ENCODE results near the gene SPRR2F. TPM values are rescaled to one million over a fixed set of nuclear protein-coding genes. Genes with fewer than 3 reads are reported as not detected.
"Not testable (repeated sequence)": the region's sequence is repeated elsewhere in the genome, so short reads cannot be mapped to it uniquely, and the experiment has no call there.

SPRR2F gene
- total and polyA plus RNA-seq, 8 donors, result 0.63 TPM; not detected in 7

DNA sequence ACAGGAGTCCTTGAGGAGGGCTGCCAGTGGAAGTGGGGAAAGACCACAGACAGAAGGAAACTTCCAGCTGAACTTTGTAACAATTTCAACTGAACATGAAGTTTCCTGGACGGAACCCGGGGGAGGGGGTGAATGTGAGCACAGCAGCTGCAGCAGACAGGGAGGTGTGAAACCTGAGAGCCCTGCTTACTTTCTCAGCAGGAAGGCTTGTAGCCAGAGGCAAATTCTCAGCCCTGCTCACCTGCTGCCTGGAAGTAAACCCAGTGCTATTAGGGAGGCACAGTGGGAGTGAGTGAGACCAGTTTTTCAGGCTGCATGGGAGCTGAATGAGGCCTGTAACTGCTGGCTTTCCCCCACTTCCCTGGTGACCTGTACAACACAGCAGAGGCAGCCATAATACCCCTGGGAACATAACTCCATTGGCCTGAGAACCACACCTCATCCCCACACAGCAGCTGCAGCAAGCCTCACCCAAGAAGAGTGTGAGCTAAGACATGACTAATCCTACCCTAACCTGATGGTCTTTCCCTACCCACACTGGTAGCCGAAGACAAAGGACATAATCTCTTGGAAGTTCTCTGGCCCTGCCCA is 9.6 kb upstream of the SPRR2F start:
- ATAC-seq (no peak), DNase-seq (peak in 1 of 4 donors; percentile 26)
- TF ChIP-seq, protein P1, sequence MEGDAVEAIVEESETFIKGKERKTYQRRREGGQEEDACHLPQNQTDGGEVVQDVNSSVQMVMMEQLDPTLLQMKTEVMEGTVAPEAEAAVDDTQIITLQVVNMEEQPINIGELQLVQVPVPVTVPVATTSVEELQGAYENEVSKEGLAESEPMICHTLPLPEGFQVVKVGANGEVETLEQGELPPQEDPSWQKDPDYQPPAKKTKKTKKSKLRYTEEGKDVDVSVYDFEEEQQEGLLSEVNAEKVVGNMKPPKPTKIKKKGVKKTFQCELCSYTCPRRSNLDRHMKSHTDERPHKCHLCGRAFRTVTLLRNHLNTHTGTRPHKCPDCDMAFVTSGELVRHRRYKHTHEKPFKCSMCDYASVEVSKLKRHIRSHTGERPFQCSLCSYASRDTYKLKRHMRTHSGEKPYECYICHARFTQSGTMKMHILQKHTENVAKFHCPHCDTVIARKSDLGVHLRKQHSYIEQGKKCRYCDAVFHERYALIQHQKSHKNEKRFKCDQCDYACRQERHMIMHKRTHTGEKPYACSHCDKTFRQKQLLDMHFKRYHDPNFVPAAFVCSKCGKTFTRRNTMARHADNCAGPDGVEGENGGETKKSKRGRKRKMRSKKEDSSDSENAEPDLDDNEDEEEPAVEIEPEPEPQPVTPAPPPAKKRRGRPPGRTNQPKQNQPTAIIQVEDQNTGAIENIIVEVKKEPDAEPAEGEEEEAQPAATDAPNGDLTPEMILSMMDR (IDR thresholded peaks at IDR 0.05), result no peak
- H3K4me1 ChIP-seq, result no peaks in the 10 kb centered on the region
- no peaks in the 10 kb centered on the region for H3K27me3 ChIP-seq
- H3K4me3 ChIP-seq, result no peak overlapping the region
- H3K36me3 ChIP-seq, result no peaks in the 10 kb centered on the region
- intact Hi-C loops (cut with DNase I), result no loop called here
- H3K27ac ChIP-seq, result no peak overlapping the region
- H3K9me3 ChIP-seq, result no peaks in the 10 kb centered on the region

DNA sequence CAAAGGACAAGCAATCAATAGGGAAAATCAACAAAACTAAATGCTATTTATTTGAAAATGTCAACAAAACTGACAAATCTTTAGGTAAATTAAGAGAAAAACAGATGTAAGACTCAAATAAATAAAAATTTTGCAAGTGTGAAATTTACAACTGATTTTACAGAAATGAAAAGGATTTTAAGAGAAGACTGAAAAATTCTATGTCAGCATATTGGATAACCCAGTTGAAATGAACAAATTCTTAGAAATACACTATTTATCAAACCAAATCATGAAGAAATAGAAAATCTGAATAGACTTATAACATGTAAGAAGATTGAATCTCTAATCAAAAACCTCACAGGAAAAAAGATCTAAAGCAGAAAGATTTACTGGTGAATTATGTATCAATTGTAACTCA is 7.6 kb upstream of the SPRR2F start:
- no peak for ATAC-seq
- intact Hi-C loops (cut with DNase I), result no loop called here

DNA sequence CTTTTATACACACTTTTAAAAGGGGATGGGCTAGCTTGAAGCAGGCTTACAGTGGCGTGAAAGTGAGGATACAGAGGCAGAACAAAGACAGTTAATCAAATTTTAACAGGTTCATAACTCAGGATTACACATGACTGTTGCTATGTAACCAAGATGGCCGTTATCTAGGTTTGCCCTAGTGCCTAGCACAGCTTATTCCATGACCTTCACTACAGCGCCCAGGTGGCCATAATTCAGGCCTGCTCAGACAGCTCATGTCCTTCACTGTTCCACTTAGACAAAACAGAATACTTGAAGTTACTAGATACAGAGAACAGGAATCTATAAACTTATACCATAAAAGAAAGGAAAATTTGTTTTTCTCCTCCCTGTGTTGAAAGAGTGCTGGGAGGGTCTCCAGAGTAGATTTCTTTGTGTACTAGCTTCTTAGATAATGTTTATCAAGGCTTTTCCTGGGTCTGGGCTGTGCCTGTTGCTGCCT is 6.2 kb upstream of the SPRR2F start:
- Histone ChIP-seq H3K36me3 (no peaks in the 10 kb centered on the region), H3K27me3 (no peaks in the 10 kb centered on the region), H3K27ac (no peak overlapping the region), H3K4me1 (no peaks in the 10 kb centered on the region), H3K4me3 (no peak overlapping the region), H3K9me3 (no peaks in the 10 kb centered on the region)
- ATAC-seq (no peak), DNase-seq (no peak)
- intact Hi-C loops (cut with DNase I), result no loop called here
- TF ChIP-seq, protein P1 (IDR thresholded peaks at IDR 0.05), result no peak

More for the DNA sequence above, 7.6 kb upstream of the SPRR2F start:
- TF ChIP-seq, protein P1 (IDR thresholded peaks at IDR 0.05), result no peak
- H3K4me1 ChIP-seq, result no peaks in the 10 kb centered on the region
- no peaks in the 10 kb centered on the region for H3K9me3 ChIP-seq
- H3K27me3 ChIP-seq, result no peaks in the 10 kb centered on the region
- H3K36me3 ChIP-seq, result no peaks in the 10 kb centered on the region
- no peak overlapping the region for H3K27ac ChIP-seq
- no peak for DNase-seq
- H3K4me3 ChIP-seq, result no peak overlapping the region

DNA sequence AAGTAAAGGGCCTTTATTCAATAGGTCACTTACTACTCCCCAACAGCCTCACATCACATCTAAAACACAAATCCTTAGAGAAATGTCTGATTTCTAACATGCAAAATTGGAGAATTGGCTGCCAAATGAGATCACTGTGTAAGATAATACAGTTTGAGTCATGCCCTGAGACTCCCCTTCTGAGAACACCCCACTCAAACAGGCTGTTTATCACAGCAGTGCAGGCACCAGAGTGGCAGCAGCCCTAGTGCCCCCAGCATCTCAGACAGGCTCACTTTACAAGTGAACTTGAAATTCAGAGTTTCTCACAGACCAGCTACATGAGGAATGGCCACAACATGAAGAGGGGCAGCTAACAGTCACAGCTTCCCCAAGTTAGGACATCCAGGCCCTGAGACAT is 1.9 kb upstream of the SPRR2F start:
- H3K4me1 ChIP-seq; H3K27me3 ChIP-seq; H3K27ac ChIP-seq; ATAC-seq; H3K36me3 ChIP-seq; DNase-seq; H3K4me3 ChIP-seq; intact Hi-C loops (cut with DNase I); H3K9me3 ChIP-seq: not testable (repeated sequence)

DNA sequence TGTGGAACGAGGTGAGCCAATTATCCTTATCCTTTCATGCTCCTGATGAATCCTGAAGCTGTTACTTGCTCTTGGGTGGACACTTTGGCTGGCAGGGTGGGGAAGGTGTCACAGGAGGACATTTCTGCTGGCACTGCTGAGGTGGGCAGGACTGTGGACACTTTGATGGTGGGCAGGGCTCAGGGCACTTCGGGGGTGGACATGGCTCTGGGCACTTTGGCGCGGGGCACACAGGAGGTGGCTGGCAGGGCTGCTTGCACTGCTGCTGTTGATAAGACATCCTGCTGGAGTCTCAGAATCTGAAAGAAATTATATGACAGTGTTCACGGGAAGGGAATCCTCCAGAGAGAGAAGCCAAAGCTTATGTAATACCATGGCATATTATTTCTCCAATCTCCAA is 862 bp downstream of the SPRR2F start:
- ATAC-seq; H3K36me3 ChIP-seq; H3K4me1 ChIP-seq; H3K4me3 ChIP-seq; H3K9me3 ChIP-seq; H3K27me3 ChIP-seq; intact Hi-C loops (cut with DNase I); H3K27ac ChIP-seq; DNase-seq: not testable (repeated sequence)

DNA sequence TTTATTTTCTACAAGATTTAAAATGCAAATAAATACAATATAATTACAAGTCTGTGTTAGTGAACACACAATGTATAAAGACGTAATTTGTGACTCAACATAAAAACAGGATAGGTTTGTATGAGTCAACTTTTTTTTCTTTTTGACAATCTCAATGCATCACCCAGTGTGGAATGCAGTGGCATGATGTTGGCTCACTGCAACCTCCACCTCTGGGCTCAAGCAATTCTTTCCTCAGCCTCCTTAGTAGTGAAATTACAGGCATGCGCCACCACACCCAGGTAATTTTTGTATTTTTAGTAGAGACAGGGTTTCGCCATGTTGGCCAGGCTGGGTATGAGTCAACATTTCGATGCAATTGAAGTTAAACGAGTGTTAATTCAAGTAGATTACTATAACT is 13.1 kb downstream of the SPRR2F start:
- TF ChIP-seq, protein P1 (IDR thresholded peaks at IDR 0.05), result no peak
- Histone ChIP-seq H3K9me3 (no peaks in the 10 kb centered on the region), H3K27ac (no peak overlapping the region), H3K4me1 (no peaks in the 10 kb centered on the region), H3K4me3 (no peak overlapping the region), H3K27me3 (no peaks in the 10 kb centered on the region), H3K36me3 (no peaks in the 10 kb centered on the region)
- DNase-seq (no peak), ATAC-seq (no peak)
- intact Hi-C loops (cut with DNase I), result no loop called here

Data from left lung (tissue), 10 donors.